NT2/D1 (cell line): ENCODE measurements around the gene RTRAF.

Experiments
- DNase-seq: peaks from one replicate; pipeline ENCODE4 v3.0.0-alpha.2; 2011; ENCODE audit warnings: low read depth, low spot score
- H3K27me3 ChIP-seq: 2 replicates; pipeline ENCODE4 v1.6.0; 2011; ENCODE audit warnings: mild to moderate bottlenecking; ENCODE audit not compliant: insufficient read length, insufficient read depth
- H3K36me3 ChIP-seq: 2 replicates; pipeline ENCODE4 v1.6.1; 2011; ENCODE audit warnings: mild to moderate bottlenecking, low read length, mixed read lengths; ENCODE audit not compliant: insufficient read depth, insufficient read length
- H3K4me1 ChIP-seq: 2 replicates; pipeline ENCODE4 v1.5.1; 2011; ENCODE audit not compliant: insufficient read depth, insufficient read length
- H3K4me3 ChIP-seq: 2 replicates; pipeline ENCODE4 v1.5.1; 2011; ENCODE audit warnings: low read depth; ENCODE audit not compliant: insufficient read length
- H3K9ac ChIP-seq: 2 replicates; pipeline ENCODE4 v1.6.0; 2011; ENCODE audit warnings: low read depth; ENCODE audit not compliant: insufficient read length
- H3K9me3 ChIP-seq: 2 replicates; pipeline ENCODE4 v1.5.1; 2011; ENCODE audit warnings: mild to moderate bottlenecking, low read length; ENCODE audit not compliant: insufficient read depth
- SUZ12 ChIP-seq: IDR thresholded peaks from 2 replicates; pipeline ENCODE4 v1.6.1; 2011; ENCODE audit not compliant: insufficient read length, insufficient read depth; ENCODE audit errors: extremely low read depth
- YY1 ChIP-seq: IDR thresholded peaks from 2 replicates; pipeline ENCODE4 v1.6.1; 2011; ENCODE audit not compliant: insufficient read length, insufficient read depth
- ZNF274 ChIP-seq: IDR thresholded peaks from 2 replicates; pipeline ENCODE4 v1.6.1; 2011; ENCODE audit warnings: mild to moderate bottlenecking, low read depth, low read length

RTRAF gene

GRCh38 chr14:52014601-52015267 is 25.4 kb downstream of the RTRAF start:
- Histone ChIP-seq H3K9ac (no peak overlapping the region), H3K9me3 (no peaks in the 10 kb centered on the region)

GRCh38 chr14:52015411-52016030 is 26.2 kb downstream of the RTRAF start:
- Histone ChIP-seq H3K36me3 (peaks cover 19% of the 10 kb centered on the region), H3K4me3 (no peak overlapping the region), H3K27me3 (no peaks in the 10 kb centered on the region), H3K4me1 (peaks cover 7% of the 10 kb centered on the region), H3K9me3 (no peaks in the 10 kb centered on the region), H3K9ac (no peak overlapping the region)
- no peak for TF ChIP-seq ZNF274
- TF ChIP-seq SUZ12, result no peak
- TF ChIP-seq YY1, result no peak
- DNase-seq, result no peak

More at GRCh38 chr14:52014601-52015267, 25.4 kb downstream of the RTRAF start:
- DNase-seq, result no peak
- Histone ChIP-seq H3K4me3 (no peak overlapping the region), H3K4me1 (peaks cover 7% of the 10 kb centered on the region), H3K27me3 (no peaks in the 10 kb centered on the region), H3K36me3 (peaks cover 25% of the 10 kb centered on the region)
- TF ChIP-seq SUZ12, result no peak

GRCh38 chr14:52018252-52018651 is 28.9 kb downstream of the RTRAF start:
- no peak for DNase-seq
- H3K36me3 ChIP-seq, result no peaks in the 10 kb centered on the region

DNA sequence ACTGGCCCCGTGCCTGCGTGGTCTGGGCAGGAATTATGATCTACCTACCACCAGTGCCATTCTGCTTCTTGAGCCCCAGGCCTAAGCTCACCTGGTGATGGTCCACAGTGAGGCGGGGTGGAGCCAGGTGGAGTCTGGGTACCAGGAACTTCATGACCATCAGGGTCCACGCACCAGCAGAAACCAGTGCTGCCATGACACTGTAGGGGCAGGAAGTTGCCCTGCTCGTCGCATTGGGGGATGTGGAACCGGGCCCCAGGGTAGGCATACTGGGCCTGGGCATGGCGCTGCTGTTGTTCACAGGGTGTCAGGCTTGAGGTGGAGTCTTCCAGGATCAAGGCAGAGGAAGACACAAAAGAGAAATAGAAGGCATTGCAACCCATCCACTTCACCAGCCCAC is 29.6 kb downstream of the RTRAF start:
- no peak overlapping the region for H3K4me3 ChIP-seq
- TF ChIP-seq ZNF274 (no peak), SUZ12 (no peak), YY1 (no peak)
- H3K9me3 ChIP-seq, result no peaks in the 10 kb centered on the region
- H3K9ac ChIP-seq, result no peak overlapping the region
- H3K27me3 ChIP-seq, result no peaks in the 10 kb centered on the region
- peaks cover 3% of the 10 kb centered on the region for H3K4me1 ChIP-seq
- no peaks in the 10 kb centered on the region for H3K36me3 ChIP-seq
- no peak for DNase-seq

More at GRCh38 chr14:52018252-52018651, 28.9 kb downstream of the RTRAF start:
- TF ChIP-seq YY1, result no peak
- Histone ChIP-seq H3K9me3 (no peaks in the 10 kb centered on the region), H3K27me3 (no peaks in the 10 kb centered on the region), H3K4me3 (no peak overlapping the region), H3K4me1 (peaks cover 7% of the 10 kb centered on the region), H3K9ac (no peak overlapping the region)

DNA sequence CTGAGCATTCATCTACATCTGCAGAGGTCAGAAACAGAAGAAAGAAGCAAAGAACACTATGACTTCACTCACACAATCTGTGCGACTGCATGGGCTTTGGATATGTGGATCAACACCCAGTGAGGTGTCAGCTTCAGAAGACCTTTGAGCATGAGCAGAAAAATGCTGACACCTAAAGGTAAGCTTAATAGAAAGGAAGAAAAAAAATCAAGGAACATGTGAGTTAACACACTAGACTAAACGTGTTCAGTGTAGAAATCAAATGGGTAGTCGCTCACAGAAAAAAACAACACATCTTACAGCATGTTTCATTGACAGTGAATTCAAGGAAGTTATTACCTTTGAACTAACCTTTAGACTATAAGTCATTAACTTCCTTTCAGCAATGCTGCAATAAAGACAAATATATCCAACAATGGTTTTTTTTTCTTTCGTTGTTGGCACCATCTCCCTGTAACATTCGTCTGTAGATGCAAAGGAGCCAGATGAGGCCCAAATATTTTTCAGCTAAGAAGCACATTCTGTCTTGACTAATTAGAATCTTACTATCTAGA is 30.9 kb downstream of the RTRAF start:
- no peaks in the 10 kb centered on the region for H3K27me3 ChIP-seq
- no peak for DNase-seq
- H3K9me3 ChIP-seq, result 0 out of 2 replicates have a peak, but pooled peaks cover 5% of the 10 kb centered on the region
- H3K4me3 ChIP-seq, result no peak overlapping the region
- H3K4me1 ChIP-seq, result peaks cover 2% of the 10 kb centered on the region
- H3K36me3 ChIP-seq, result no peaks in the 10 kb centered on the region
- TF ChIP-seq SUZ12 (no peak), ZNF274 (no peak), YY1 (no peak)
- H3K9ac ChIP-seq, result no peak overlapping the region

DNA sequence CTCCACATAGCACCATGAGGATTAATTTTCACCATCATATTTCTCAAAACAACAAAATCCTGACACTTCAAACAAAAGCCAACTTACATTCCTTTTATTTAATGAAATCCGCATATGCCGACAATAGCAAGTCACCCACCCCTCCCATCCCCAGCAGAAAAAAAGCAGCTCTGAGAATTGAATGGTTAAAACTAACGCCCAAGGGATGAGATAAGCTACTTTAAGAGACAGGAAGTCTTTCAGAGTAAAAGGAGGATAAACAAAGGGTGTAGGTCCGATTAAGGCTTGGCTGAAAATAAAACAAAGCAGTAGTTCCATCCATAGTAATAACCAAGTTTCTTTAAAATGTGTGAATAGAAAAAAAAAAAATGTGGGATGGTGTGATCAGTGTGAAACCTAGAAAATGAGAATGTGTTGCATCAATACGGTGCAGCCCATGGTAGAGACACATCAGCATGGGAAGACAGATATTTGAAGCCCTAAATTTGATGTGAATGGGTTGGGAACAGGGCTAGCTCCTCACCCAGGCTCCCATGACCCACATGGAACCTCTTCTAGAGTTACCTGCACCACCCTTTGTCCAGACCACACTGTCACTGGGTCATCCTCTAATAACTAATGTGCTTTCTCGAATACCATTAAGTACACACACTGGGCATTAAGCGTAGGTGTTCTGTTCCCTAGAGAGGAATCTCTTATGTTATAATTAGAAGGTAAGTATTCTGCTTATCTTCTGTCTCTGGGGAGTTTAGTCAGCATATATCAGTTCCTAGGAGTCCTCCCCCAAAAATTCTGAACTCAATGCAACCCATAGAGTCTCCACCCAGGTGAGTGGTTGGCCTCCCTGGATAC is 31.7 kb downstream of the RTRAF start:
- Histone ChIP-seq H3K4me3 (no peak overlapping the region), H3K9ac (no peak overlapping the region), H3K36me3 (no peaks in the 10 kb centered on the region), H3K4me1 (peaks cover 2% of the 10 kb centered on the region), H3K27me3 (no peaks in the 10 kb centered on the region), H3K9me3 (0 out of 2 replicates have a peak, but pooled peaks cover 5% of the 10 kb centered on the region)
- no peak for DNase-seq
- TF ChIP-seq SUZ12 (no peak), ZNF274 (no peak), YY1 (no peak)
